GM12864 (cell line): ENCODE results near the gene TRIM58.

Source experiments
- DNase-seq: peaks from one replicate; pipeline ENCODE4 v3.0.0-alpha.2; 2011; ENCODE audit warnings: low read depth
- H3K4me3 ChIP-seq: 2 replicates; pipeline ENCODE4 v1.5.1; 2011; ENCODE audit warnings: mild to moderate bottlenecking, low read depth, low read length, control low read depth
- TF ChIP-seq, protein P1 (sequence below): IDR thresholded peaks from 2 replicates; pipeline ENCODE4 v1.5.1; 2011; ENCODE audit warnings: low read depth, mild to moderate bottlenecking, moderate library complexity, low read length, control low read depth, inconsistent platforms; ENCODE audit errors: missing control alignments

The TRIM58 gene

DNA sequence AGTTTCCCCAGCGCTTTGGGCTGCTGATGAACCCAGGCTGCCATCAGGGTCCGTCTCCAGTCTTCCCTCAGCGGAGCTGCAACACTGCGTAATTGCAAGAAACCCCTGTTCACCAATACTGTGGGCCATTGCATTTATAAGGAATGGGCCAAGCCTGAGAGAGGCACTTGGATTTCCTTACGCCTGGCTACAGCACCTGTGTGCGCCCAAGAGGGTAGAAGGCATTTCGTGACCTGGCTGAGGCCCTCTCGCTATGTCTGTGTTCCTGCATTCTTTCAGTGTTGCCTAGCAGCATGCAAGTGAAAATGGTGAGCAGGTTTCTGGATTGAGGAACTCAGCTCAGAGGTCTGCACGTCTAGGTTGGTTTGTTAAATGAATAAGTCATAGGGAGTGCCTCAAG is 26.4 kb downstream of the TRIM58 start:
- TF ChIP-seq, protein P1, sequence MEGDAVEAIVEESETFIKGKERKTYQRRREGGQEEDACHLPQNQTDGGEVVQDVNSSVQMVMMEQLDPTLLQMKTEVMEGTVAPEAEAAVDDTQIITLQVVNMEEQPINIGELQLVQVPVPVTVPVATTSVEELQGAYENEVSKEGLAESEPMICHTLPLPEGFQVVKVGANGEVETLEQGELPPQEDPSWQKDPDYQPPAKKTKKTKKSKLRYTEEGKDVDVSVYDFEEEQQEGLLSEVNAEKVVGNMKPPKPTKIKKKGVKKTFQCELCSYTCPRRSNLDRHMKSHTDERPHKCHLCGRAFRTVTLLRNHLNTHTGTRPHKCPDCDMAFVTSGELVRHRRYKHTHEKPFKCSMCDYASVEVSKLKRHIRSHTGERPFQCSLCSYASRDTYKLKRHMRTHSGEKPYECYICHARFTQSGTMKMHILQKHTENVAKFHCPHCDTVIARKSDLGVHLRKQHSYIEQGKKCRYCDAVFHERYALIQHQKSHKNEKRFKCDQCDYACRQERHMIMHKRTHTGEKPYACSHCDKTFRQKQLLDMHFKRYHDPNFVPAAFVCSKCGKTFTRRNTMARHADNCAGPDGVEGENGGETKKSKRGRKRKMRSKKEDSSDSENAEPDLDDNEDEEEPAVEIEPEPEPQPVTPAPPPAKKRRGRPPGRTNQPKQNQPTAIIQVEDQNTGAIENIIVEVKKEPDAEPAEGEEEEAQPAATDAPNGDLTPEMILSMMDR: no peak
- no peak overlapping the region for H3K4me3 ChIP-seq
- DNase-seq: no peak

DNA sequence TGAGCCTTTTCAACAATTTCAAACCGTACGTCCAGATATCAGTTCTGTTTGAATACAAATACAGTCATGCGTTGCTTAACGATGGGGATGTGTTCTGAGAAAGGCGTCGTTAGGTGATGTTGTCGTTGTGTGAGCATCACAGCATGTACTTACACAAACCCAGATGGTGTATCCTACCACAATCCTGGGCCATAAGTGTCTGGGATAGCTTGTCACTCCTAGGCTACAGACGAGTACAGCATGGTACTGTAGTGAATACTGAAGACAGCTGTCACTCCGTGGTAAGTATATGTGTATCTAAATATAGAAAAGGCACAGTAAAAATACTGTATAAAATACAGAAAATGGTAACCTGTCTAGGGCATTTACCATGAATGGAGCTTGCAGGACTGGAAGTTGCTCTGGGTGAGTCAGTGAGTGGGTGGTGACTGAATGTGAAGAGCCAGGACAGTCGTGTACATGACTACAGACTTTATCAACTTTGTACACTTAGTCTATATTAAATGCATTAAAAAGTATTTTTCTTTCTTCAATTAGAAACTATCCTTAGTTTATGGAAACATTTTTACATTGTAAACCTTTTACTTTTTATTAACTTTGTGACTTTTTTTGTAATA is 27.9 kb downstream of the TRIM58 start:
- no peak for DNase-seq
- H3K4me3 ChIP-seq: no peak overlapping the region
- TF ChIP-seq, protein P1: no peak

DNA sequence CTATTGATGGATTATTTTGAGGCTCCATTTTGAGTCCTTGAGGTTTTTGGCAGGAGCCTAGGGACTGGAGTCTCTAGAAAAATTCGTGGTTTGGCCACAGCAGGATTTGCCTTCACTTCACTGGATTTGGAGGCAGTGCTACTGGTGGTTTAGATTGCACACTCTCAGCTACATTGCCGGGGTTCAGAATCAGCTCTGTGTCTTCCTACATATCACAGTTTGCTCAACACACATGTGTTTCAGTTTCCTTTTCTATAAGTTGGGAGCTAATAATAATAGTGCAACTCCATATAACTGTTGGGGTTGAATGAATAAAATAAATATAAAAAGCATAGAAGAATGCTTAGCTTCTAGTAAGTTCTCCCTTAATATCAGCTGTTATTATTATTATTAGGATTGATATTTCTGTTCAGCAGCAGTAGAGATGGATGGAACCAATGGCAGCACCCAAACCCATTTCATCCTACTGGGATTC is 38.2 kb downstream of the TRIM58 start, which contains the start of gene OR2W3:
Gene OR2W3, plus strand, starts transcription at position 425 of the 475 bp plus-strand sequence. Its CDS starts 0 bp downstream, at position 425.
- no peak within 1 kb of the TSS for H3K4me3 ChIP-seq
- TF ChIP-seq, protein P1: no peak
- DNase-seq: no peak

DNA sequence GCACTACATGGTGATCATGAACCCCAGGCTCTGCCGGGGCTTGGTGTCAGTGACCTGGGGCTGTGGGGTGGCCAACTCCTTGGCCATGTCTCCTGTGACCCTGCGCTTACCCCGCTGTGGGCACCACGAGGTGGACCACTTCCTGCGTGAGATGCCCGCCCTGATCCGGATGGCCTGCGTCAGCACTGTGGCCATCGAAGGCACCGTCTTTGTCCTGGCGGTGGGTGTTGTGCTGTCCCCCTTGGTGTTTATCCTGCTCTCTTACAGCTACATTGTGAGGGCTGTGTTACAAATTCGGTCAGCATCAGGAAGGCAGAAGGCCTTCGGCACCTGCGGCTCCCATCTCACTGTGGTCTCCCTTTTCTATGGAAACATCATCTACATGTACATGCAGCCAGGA is 39.0 kb downstream of the TRIM58 start:
- no peak overlapping the region for H3K4me3 ChIP-seq
- TF ChIP-seq, protein P1: no peak
- no peak for DNase-seq

DNA sequence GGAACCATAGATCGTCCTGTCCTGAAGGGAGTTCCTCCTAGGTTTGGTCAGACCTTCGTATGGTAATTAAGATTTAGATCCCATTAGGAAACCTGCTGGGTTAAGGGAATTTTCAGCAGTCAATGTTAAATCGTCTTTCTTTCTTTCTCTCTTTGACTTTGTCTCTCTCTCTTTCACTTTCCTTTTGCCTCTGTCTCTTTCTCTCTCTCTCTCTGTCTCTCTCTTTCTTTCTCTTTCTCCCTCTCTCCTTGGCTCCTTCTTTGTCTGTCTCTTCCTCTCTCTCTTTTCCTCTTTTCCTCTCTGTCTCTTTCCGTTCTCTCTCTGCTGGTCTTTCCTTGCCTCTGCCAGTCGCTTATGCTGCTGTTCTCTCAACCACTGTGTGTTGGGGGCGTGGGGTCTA is 47.1 kb downstream of the TRIM58 start:
- no peak for DNase-seq
- TF ChIP-seq, protein P1: no peak
- no peak overlapping the region for H3K4me3 ChIP-seq

DNA sequence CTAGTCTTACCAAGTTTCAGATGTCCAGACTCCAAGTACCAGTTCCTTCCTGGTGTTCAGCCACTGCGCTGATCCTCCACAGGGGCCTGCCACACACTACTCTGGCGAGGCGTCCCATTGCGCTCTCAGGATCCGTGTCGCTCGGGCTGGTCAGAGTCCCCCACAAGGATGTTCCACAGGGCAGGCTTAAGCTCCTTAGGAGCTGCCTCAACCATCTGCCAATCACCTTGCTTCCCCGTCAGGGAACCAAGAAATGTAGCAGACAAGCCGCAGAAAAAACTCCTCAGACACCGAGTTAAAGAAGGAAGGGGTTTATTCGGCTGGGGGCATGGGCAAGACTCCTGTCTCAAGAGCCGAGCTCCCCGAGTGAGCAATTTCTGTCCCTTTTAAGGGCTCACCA is 48.2 kb downstream of the TRIM58 start:
- TF ChIP-seq, protein P1: no peak
- H3K4me3 ChIP-seq: no peak overlapping the region
- no peak for DNase-seq

DNA sequence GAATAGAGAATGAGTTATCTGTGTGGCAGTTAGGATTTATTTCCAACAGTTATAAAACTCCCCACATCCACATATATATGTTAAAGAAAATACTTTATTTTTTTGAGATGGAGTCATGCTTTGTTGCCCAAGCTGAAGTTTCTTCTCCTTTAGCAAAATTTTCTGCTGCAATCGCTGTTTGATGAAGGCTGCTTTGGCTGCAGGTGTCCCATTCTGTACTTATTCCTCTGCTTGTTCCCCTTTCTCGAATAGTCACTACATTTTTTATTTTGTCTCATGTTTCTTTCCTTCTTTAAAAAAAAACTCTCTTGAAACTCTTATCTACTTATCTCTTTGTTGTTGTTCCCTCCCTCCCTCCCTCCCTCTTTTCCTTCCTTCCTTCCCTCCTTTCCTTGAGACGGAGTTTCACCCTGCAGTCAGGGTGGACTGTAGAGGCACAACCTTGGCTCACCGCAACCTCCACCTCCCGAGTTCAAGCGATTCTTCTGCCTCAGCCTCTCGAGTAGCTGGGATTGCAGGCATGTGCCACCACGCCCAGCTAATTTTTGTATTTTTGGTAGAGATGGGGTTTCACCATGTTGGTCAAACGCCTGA is 49.0 kb downstream of the TRIM58 start:
- TF ChIP-seq, protein P1: no peak
- no peak for DNase-seq
- no peak overlapping the region for H3K4me3 ChIP-seq
